Measurements from ENCODE around the gene CCDC80.

- no peak for TF ChIP-seq POLR2A (IDR thresholded peaks at IDR 0.05)
- no peak for TF ChIP-seq EP300 (IDR thresholded peaks at IDR 0.05)
- no peak for TF ChIP-seq CTCF (IDR thresholded peaks at IDR 0.05)
Measured at GRCh38 chr3:112605285-112605684, 35.7 kb downstream of the CCDC80 start.
